ENCODE data around the gene ADPRHL1.

DNA sequence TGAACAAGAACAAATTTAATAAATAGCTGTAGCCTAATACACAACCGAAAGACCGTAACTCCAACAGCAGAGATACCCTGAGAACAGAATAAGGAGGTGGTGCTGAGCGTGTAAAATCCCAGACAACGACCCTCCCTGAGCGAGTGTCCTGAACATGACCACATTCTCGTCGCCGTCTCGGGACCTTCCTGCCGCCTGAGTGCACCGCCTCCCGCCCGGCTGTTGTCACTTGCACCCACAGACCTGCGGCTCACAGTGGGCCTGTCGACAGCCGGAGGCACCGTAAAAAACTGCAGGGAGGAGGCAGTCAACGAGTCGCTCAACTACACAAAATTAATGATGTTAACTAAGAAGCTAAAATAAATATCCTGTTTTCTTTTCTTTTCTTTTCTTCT, 53.5 kb downstream of the ADPRHL1 start:
- no peak for TF ChIP-seq POLR2A (IDR thresholded peaks at IDR 0.05; ENCODE audit: low read depth, low read length)
- TF ChIP-seq, protein P1, sequence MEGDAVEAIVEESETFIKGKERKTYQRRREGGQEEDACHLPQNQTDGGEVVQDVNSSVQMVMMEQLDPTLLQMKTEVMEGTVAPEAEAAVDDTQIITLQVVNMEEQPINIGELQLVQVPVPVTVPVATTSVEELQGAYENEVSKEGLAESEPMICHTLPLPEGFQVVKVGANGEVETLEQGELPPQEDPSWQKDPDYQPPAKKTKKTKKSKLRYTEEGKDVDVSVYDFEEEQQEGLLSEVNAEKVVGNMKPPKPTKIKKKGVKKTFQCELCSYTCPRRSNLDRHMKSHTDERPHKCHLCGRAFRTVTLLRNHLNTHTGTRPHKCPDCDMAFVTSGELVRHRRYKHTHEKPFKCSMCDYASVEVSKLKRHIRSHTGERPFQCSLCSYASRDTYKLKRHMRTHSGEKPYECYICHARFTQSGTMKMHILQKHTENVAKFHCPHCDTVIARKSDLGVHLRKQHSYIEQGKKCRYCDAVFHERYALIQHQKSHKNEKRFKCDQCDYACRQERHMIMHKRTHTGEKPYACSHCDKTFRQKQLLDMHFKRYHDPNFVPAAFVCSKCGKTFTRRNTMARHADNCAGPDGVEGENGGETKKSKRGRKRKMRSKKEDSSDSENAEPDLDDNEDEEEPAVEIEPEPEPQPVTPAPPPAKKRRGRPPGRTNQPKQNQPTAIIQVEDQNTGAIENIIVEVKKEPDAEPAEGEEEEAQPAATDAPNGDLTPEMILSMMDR (IDR thresholded peaks at IDR 0.05; ENCODE audit: extremely low read depth in 1 of 2, insufficient read depth in 1 of 2, low read depth in 1 of 2, low read length in 2 of 2), result no peak
- TF ChIP-seq GATA2 (IDR thresholded peaks at IDR 0.05; ENCODE audit: insufficient read depth, insufficient read length, low read depth, low read length), result no peak

Data from endothelial cell of umbilical vein (primary cell).